ENCODE results near the gene ANGEL1. TPM values are rescaled to one million over a fixed set of nuclear protein-coding genes. Genes with fewer than 3 reads are reported as not detected.

Gene ANGEL1
- total and polyA plus RNA-seq, 11 donors = 9.3 to 16.3 (median 13.3) TPM

GRCh38 chr14:76767681-76768656 is 44.7 kb downstream of the ANGEL1 start:
- no peaks in the 10 kb centered on the region for H3K9me3 ChIP-seq
- WGBS, 4 donors = 16 to 22% (median 19%) methylated on average over 14 to 15 of the region's 15 CpGs
- peak overlapping the region in 3 of 12 donors; percentile 6 to 9 (median 7) for H3K4me3 ChIP-seq
- peak overlapping the region; percentile 29 to 91 (median 76) for H3K27ac ChIP-seq
- TF ChIP-seq CTCF (IDR thresholded peaks at IDR 0.05) = no peak
- TF ChIP-seq POLR2A (IDR thresholded peaks at IDR 0.05) = peak in 1 of 2 donors; percentile 23
- peak; percentile 84 to 90 (median 85) for DNase-seq
- intact Hi-C loops (cut with DNase I) = no loop called here
- peaks cover 0 to 15% (median 0%) of the 10 kb centered on the region in 9 donors for H3K36me3 ChIP-seq
- peaks cover 12 to 89% (median 67%) of the 10 kb centered on the region in 12 donors for H3K4me1 ChIP-seq
- peak; percentile 86 to 92 (median 89) for ATAC-seq
- H3K27me3 ChIP-seq = no peaks in the 10 kb centered on the region

- Histone ChIP-seq H3K36me3 (peaks cover 0 to 6% (median 0%) of the 10 kb centered on the region in 9 donors), H3K27me3 (peaks cover 0 to 6% (median 0%) of the 10 kb centered on the region in 9 donors), H3K27ac (peak overlapping the region in 7 of 12 donors; percentile 1 to 96 (median 51)), H3K4me1 (peaks cover 4 to 76% (median 61%) of the 10 kb centered on the region in 12 donors), H3K9me3 (no peaks in the 10 kb centered on the region), H3K4me3 (peak overlapping the region in 1 of 12 donors; percentile 96)
- TF ChIP-seq CTCF (IDR thresholded peaks at IDR 0.05) (no peak), POLR2A (IDR thresholded peaks at IDR 0.05) (no peak)
- DNase-seq (peak in 1 of 5 donors; percentile 20), ATAC-seq (no peak)
- intact Hi-C loops (cut with DNase I) = loop anchor here in 1 of 10 donors (2.0 kb wide), 1 partner anchor 17 kb away; no protein-coding TSS in a partner anchor
- 56 to 79% (median 77%) methylated on average over 6 of the region's 6 CpGs for WGBS, 4 donors
Measured at GRCh38 chr14:76765461-76765931, 47.2 kb downstream of the ANGEL1 start.

DNA sequence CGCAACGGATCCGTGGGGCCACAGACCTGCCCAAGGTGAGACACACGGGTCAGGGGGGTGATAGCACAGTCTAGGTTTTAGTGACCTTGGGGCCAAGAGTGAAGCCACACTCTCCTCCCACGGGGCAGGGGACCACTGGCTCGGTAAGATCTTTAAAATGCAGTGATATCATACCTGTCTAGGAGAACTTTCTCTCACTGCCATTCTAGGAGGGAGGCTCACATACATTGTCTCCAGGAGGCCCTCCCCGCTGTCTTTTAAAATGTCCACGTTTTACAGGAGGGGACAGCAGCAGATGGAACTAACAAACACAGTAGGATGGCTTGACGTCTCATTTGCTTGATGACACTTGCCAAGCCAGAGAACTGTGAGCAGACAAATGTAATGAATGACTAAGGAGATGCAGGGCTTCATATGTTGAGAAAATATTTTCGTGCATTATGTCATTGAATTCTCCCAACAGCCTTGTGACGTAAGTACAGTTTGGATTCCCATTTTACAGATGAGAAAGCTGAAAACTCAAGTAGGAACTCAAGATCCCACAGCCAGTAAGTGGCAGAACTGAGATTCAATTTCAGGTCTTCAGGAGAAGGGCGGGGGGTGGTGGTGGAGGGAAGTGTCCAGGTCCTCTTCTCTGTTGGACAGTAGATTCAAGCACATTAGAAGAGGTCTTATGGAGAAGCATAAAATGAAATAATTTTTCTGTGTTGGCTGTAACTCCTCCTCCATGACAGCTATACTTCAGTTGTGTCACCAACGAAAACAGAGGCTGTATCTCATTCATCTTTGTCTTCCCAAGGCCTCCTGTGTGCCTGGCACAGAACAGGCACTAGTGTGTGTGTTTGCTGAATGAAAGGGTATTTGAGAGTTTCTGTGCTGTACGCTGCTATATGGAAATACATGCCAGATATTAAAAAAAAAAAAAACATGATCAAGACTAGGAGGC is 49.3 kb downstream of the ANGEL1 start:
- no peak for TF ChIP-seq CTCF (IDR thresholded peaks at IDR 0.05)
- no peak for TF ChIP-seq POLR2A (IDR thresholded peaks at IDR 0.05)
- peak overlapping the region; percentile 51 to 98 (median 86) for H3K4me3 ChIP-seq
- no peaks in the 10 kb centered on the region for H3K36me3 ChIP-seq
- 41 to 59% (median 54%) methylated on average over 10 to 14 of the region's 14 CpGs for WGBS, 4 donors
- H3K27me3 ChIP-seq = peaks cover 0 to 6% (median 0%) of the 10 kb centered on the region in 9 donors
- intact Hi-C loops (cut with DNase I) = loop anchor here in 8 of 10 donors (2.0 to 5.0 kb wide), 4 partner anchors 19 to 51 kb away; no protein-coding TSS in a partner anchor
- peak overlapping the region in 11 of 12 donors; percentile 81 to 96 (median 90) for H3K27ac ChIP-seq
- no peaks in the 10 kb centered on the region for H3K9me3 ChIP-seq
- peak in 1 of 5 donors; percentile 9 for DNase-seq
- no peak for ATAC-seq
- peaks cover 0 to 66% (median 51%) of the 10 kb centered on the region in 12 donors for H3K4me1 ChIP-seq

Measured in heart left ventricle (tissue), 16 donors.